ENCODE results near the gene TMCC1. TPM values are rescaled to one million over a fixed set of nuclear protein-coding genes. Genes with fewer than 3 reads are reported as not detected.

Gene TMCC1
- polyA plus RNA-seq, 1 of the 3 experiments (the other 2 are of a cell fraction): 7.2 TPM

DNA sequence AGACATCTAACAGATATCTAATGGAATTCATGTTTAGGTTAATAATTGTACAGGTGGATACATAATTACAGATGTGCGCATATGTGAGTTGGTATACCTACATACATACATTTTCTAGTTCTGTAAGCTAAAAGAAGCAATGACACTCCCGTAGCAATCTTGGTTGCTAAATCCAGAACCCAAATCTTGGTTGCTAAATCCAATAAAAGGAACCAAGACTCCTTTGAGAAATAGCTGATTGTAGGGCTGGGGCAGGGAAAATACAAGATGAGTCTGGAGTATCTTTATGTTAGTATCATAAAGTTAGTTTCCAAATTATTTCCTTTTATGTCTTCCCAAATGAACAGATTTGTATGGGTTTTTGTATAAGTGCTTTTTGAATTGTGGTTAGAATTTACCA lies 135.2 kb downstream of the TMCC1 start:
- H3K79me2 ChIP-seq (ENCODE audit: insufficient read depth): peaks cover 6% of the 10 kb centered on the region
- H4K20me1 ChIP-seq (ENCODE audit: insufficient read depth): no peaks in the 10 kb centered on the region
- DNase-seq: no peak
- TF ChIP-seq JUND (IDR thresholded peaks at IDR 0.05) (no peak), FOXM1 (IDR thresholded peaks at IDR 0.05; ENCODE audit: low read depth) (no peak), EZH2phosphoT487 (IDR thresholded peaks at IDR 0.05; ENCODE audit: borderline replicate concordance, low read depth) (no peak), RXRA (IDR thresholded peaks at IDR 0.05; ENCODE audit: borderline replicate concordance, low read depth) (no peak), MXI1 (IDR thresholded peaks at IDR 0.05; ENCODE audit: low read depth, low read length) (no peak), GABPA (IDR thresholded peaks at IDR 0.05; ENCODE audit: low read depth) (no peak), TAF1 (IDR thresholded peaks at IDR 0.05; ENCODE audit: borderline replicate concordance, low read depth, low read length) (no peak), SMC3 (IDR thresholded peaks at IDR 0.05; ENCODE audit: low read depth, low read length) (no peak), NFIC (IDR thresholded peaks at IDR 0.05; ENCODE audit: borderline replicate concordance) (no peak), YY1 (IDR thresholded peaks at IDR 0.05; ENCODE audit: low read depth) (no peak), PBX3 (IDR thresholded peaks at IDR 0.05) (no peak)
- H3K27me3 ChIP-seq (ENCODE audit: insufficient read depth): no peaks in the 10 kb centered on the region
- no peaks in the 10 kb centered on the region for H3K9me2 ChIP-seq
- H3K4me3 ChIP-seq (ENCODE audit: low read depth in 2 of 2, low read length in 1 of 2): no peak overlapping the region
- no peak overlapping the region for H3K9ac ChIP-seq
- H3K4me2 ChIP-seq: no peak overlapping the region
- H3K27ac ChIP-seq (ENCODE audit: low read depth in 2 of 2, low read length in 1 of 2): no peak overlapping the region
- peaks cover 6% of the 10 kb centered on the region for H3F3A ChIP-seq (replicated peaks; ENCODE audit: insufficient read depth)
- peaks cover 0 to 1% of the 10 kb centered on the region in 2 experiments for H3K36me3 ChIP-seq (replicated peaks in 1 of 2; ENCODE audit: control insufficient read depth in 1 of 2, insufficient read depth in 2 of 2, low read length in 1 of 2)
- H3K9me3 ChIP-seq: no peaks in the 10 kb centered on the region
- no peaks in the 10 kb centered on the region for H3K4me1 ChIP-seq (ENCODE audit: control insufficient read depth in 1 of 2, insufficient read depth in 2 of 2, low read depth in 1 of 2, low read length in 1 of 2)
- no peak overlapping the region for H2AFZ ChIP-seq (ENCODE audit: low read depth)
- ChIA-PET CTCF (no interaction called here), POLR2A (no interaction called here)
- WGBS (ENCODE audit: low lambda C conversion rate): 92% methylated on average over 2 of the region's 2 CpGs

DNA sequence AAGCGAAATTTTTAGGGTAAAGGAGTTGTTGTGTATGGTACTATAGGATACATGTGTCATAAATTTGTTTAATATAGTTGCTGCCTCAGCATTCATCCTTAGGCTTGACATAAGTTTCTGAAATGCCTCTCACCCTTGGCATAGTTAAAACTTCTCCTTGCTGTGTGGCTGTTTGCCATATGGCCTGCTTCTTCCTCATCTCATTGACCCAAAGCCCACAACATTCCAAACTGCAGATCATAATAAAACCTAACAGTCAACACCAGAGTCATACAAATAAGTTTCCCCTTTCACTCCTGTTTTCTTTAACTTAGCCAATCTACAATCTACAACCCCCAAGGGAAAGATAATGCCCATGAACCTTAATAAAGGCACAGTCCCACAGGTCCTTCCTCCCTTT lies 136.6 kb downstream of the TMCC1 start:
- Histone ChIP-seq H3K79me2 (ENCODE audit: insufficient read depth) (peaks cover 6% of the 10 kb centered on the region), H3K9me3 (no peaks in the 10 kb centered on the region), H3K27ac (ENCODE audit: low read depth in 2 of 2, low read length in 1 of 2) (no peak overlapping the region), H3K27me3 (ENCODE audit: insufficient read depth) (no peaks in the 10 kb centered on the region), H3K9me2 (no peaks in the 10 kb centered on the region), H3K4me3 (ENCODE audit: low read depth in 2 of 2, low read length in 1 of 2) (no peak overlapping the region), H3F3A (replicated peaks; ENCODE audit: insufficient read depth) (peaks cover 6% of the 10 kb centered on the region), H3K4me2 (no peak overlapping the region), H2AFZ (ENCODE audit: low read depth) (no peak overlapping the region), H3K36me3 (replicated peaks in 1 of 2; ENCODE audit: control insufficient read depth in 1 of 2, insufficient read depth in 2 of 2, low read length in 1 of 2) (peaks cover 0 to 4% of the 10 kb centered on the region in 2 experiments), H3K9ac (no peak overlapping the region), H4K20me1 (ENCODE audit: insufficient read depth) (no peaks in the 10 kb centered on the region), H3K4me1 (ENCODE audit: control insufficient read depth in 1 of 2, insufficient read depth in 2 of 2, low read depth in 1 of 2, low read length in 1 of 2) (no peaks in the 10 kb centered on the region)
- ChIA-PET CTCF (no interaction called here), POLR2A (no interaction called here)
- 91% methylated on average over 1 of the region's 1 CpG for WGBS (ENCODE audit: low lambda C conversion rate)
- no peak for DNase-seq
- TF ChIP-seq GABPA (IDR thresholded peaks at IDR 0.05; ENCODE audit: low read depth) (no peak), RFX5 (IDR thresholded peaks at IDR 0.05; ENCODE audit: low read length) (no peak), POLR2AphosphoS5 (IDR thresholded peaks at IDR 0.05; ENCODE audit: low read depth, low read length) (no peak), SIN3A (IDR thresholded peaks at IDR 0.05; ENCODE audit: borderline replicate concordance, low read depth, low read length) (no peak), SMC3 (IDR thresholded peaks at IDR 0.05; ENCODE audit: low read depth, low read length) (no peak), CTCF (IDR thresholded peaks at IDR 0.05) (no peak), FOXJ3 (CRISPR knock-in tag; IDR thresholded peaks at IDR 0.05) (no peak), EZH2phosphoT487 (IDR thresholded peaks at IDR 0.05; ENCODE audit: borderline replicate concordance, low read depth) (no peak), GATA2 (CRISPR knock-in tag; IDR thresholded peaks at IDR 0.05) (no peak), NRF1 (IDR thresholded peaks at IDR 0.05; ENCODE audit: low read depth, low read length) (no peak), MXI1 (IDR thresholded peaks at IDR 0.05; ENCODE audit: low read depth, low read length) (no peak), NFIC (IDR thresholded peaks at IDR 0.05; ENCODE audit: borderline replicate concordance) (no peak)
- TF ChIP-seq, protein P1, sequence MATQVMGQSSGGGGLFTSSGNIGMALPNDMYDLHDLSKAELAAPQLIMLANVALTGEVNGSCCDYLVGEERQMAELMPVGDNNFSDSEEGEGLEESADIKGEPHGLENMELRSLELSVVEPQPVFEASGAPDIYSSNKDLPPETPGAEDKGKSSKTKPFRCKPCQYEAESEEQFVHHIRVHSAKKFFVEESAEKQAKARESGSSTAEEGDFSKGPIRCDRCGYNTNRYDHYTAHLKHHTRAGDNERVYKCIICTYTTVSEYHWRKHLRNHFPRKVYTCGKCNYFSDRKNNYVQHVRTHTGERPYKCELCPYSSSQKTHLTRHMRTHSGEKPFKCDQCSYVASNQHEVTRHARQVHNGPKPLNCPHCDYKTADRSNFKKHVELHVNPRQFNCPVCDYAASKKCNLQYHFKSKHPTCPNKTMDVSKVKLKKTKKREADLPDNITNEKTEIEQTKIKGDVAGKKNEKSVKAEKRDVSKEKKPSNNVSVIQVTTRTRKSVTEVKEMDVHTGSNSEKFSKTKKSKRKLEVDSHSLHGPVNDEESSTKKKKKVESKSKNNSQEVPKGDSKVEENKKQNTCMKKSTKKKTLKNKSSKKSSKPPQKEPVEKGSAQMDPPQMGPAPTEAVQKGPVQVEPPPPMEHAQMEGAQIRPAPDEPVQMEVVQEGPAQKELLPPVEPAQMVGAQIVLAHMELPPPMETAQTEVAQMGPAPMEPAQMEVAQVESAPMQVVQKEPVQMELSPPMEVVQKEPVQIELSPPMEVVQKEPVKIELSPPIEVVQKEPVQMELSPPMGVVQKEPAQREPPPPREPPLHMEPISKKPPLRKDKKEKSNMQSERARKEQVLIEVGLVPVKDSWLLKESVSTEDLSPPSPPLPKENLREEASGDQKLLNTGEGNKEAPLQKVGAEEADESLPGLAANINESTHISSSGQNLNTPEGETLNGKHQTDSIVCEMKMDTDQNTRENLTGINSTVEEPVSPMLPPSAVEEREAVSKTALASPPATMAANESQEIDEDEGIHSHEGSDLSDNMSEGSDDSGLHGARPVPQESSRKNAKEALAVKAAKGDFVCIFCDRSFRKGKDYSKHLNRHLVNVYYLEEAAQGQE (IDR thresholded peaks at IDR 0.05; ENCODE audit: low read depth, low read length): no peak
- TF ChIP-seq, protein P2, sequence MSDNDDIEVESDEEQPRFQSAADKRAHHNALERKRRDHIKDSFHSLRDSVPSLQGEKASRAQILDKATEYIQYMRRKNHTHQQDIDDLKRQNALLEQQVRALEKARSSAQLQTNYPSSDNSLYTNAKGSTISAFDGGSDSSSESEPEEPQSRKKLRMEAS (IDR thresholded peaks at IDR 0.05; ENCODE audit: low read depth): no peak
- TF ChIP-seq, protein P3, sequence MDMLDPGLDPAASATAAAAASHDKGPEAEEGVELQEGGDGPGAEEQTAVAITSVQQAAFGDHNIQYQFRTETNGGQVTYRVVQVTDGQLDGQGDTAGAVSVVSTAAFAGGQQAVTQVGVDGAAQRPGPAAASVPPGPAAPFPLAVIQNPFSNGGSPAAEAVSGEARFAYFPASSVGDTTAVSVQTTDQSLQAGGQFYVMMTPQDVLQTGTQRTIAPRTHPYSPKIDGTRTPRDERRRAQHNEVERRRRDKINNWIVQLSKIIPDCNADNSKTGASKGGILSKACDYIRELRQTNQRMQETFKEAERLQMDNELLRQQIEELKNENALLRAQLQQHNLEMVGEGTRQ (IDR thresholded peaks at IDR 0.05; ENCODE audit: borderline replicate concordance, low read depth, low read length): no peak
